ENCODE results near the gene SSRP1. TPM values are rescaled to one million over a fixed set of nuclear protein-coding genes. Genes with fewer than 3 reads are reported as not detected.
A peak's percentile ranks its signal among the peaks of the same experiment; 100 is the strongest.
"Not testable (repeated sequence)": the region's sequence is repeated elsewhere in the genome, so short reads cannot be mapped to it uniquely, and the experiment has no call there.

SSRP1 gene
- polyA plus RNA-seq, 3 donors = 9.8 to 34.7 (median 14.7) TPM

DNA sequence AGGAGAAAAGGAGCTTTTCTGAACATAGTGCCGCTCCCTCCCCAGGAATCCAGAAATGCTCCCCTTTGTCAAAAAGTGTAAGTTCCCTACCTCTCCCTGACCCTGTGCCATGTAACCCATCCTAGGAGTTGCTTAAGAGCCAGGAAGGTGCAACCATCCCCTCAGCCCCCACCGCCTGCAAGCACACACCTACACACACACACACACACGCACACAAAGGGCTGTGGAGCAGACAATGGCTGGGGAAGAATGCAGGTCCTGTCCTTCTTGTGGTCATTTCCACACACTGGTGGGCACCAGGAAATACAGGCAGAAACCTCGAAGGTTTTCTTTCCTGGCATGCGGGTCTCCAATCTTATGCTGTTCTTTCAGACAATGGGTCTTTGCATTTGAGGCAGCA is 3.6 kb upstream of the SSRP1 start:
- Mint-ChIP-seq H3K27ac (no peak overlapping the region), H3K4me3 (no peak overlapping the region), H3K36me3 (no peaks in the 10 kb centered on the region), H3K4me1 (peaks cover 18% of the 10 kb centered on the region), H3K27me3 (ENCODE audit: low read depth in 3 of 3) (peaks cover 7 to 11% (median 8%) of the 10 kb centered on the region in 3 donors), H3K9me3 (peaks cover 0 to 2% (median 0%) of the 10 kb centered on the region in 7 donors)
- peaks cover 17 to 19% of the 10 kb centered on the region in 2 donors for H3K4me1 ChIP-seq (ENCODE audit: control insufficient read depth in 1 of 2, insufficient read depth in 2 of 2, low read length in 2 of 2)
- H3K36me3 ChIP-seq (replicated peaks in 1 of 2; ENCODE audit: control insufficient read depth in 1 of 2, insufficient read depth in 2 of 2, low read length in 2 of 2) = no peaks in the 10 kb centered on the region
- H3K9me3 ChIP-seq (replicated peaks in 1 of 2; ENCODE audit: control insufficient read depth in 1 of 2, insufficient read depth in 1 of 2, low read length in 2 of 2) = no peaks in the 10 kb centered on the region
- no peak overlapping the region for H3K9ac ChIP-seq (ENCODE audit: insufficient read depth, low read length, poor library complexity, severe bottlenecking)
- no peak overlapping the region for H3K27ac ChIP-seq (ENCODE audit: low read depth in 1 of 2, low read length in 2 of 2)
- TF ChIP-seq, protein P1, sequence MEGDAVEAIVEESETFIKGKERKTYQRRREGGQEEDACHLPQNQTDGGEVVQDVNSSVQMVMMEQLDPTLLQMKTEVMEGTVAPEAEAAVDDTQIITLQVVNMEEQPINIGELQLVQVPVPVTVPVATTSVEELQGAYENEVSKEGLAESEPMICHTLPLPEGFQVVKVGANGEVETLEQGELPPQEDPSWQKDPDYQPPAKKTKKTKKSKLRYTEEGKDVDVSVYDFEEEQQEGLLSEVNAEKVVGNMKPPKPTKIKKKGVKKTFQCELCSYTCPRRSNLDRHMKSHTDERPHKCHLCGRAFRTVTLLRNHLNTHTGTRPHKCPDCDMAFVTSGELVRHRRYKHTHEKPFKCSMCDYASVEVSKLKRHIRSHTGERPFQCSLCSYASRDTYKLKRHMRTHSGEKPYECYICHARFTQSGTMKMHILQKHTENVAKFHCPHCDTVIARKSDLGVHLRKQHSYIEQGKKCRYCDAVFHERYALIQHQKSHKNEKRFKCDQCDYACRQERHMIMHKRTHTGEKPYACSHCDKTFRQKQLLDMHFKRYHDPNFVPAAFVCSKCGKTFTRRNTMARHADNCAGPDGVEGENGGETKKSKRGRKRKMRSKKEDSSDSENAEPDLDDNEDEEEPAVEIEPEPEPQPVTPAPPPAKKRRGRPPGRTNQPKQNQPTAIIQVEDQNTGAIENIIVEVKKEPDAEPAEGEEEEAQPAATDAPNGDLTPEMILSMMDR (IDR thresholded peaks at IDR 0.05) = no peak
- peaks cover 12% of the 10 kb centered on the region for H3K79me2 ChIP-seq (ENCODE audit: insufficient read depth, low read length)
- intact Hi-C loops (cut with micrococcal nuclease) = no loop called here
- H3K4me3 ChIP-seq (replicated peaks in 1 of 3; ENCODE audit: low read depth in 2 of 3, low read length in 3 of 3) = no peak overlapping the region
- WGBS (ENCODE audit: insufficient coverage) = 90% methylated on average over 5 of the region's 5 CpGs
- H4K20me1 ChIP-seq (ENCODE audit: insufficient read depth, low read length) = no peaks in the 10 kb centered on the region
- DNase-seq = no peak
- H3K27me3 ChIP-seq (ENCODE audit: control insufficient read depth in 2 of 2, insufficient read depth in 2 of 2, low read length in 2 of 2) = no peaks in the 10 kb centered on the region
- no peak overlapping the region for H3K4me2 ChIP-seq (replicated peaks; ENCODE audit: extremely low read depth, low read length, poor library complexity, severe bottlenecking)
- H2AFZ ChIP-seq (ENCODE audit: insufficient read depth, low read depth, low read length, poor library complexity, severe bottlenecking) = no peak overlapping the region

DNA sequence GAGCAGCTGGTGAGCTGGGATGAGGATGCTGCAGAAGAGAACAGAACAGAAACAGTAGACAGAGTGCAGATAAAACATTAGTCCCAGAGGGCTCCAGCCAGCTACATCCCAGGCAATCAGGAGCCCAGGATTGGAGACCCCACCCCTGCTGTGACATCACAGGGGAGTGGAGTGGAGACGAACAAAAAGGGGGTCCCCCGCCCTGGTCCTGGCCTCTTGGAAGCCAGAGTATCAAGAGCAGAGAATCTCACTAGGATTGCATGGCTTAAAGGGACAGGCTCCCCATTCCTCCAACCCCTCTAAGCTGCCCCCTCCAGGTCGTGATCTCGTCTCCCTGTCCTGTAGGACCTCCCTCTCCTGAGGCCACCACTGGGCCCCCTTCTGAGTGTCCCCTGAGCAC is 2.5 kb upstream of the SSRP1 start, which contains the start of gene P2RX3:
Gene P2RX3 (plus strand): TSS at position 211 of the 400 bp plus-strand sequence. CDS start 199 bp downstream, outside the sequence.
- peaks cover 18 to 23% of the 10 kb centered on the region in 2 donors for H3K4me1 ChIP-seq (ENCODE audit: control insufficient read depth in 1 of 2, insufficient read depth in 2 of 2, low read length in 2 of 2)
- no peak for DNase-seq

DNA sequence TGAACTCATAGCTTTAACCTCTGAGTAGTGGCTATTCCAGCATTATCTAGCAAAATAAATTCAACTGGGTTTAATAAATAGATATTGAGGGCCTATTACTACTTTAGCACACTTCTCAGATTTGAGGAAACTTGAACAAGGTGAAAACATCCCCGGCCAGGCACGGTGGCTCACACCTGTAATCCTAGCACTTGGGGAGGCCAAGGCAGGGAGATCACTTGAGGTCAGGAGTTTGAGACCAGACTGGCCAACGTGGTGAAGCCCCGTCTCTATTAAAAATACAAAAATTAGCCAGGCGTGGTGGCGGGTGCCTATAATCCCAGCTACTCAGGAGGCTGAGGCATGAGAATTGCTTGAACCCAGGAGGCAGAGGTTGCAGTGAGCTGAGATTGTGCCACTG is 1.2 kb upstream of the SSRP1 start:
- H3K9me3 Mint-ChIP-seq; H3K27ac ChIP-seq (ENCODE audit: low read depth in 1 of 2, low read length in 2 of 2); H4K20me1 ChIP-seq (ENCODE audit: insufficient read depth, low read length); DNase-seq; H3K4me3 Mint-ChIP-seq; H3K27ac Mint-ChIP-seq; H3K9ac ChIP-seq (ENCODE audit: insufficient read depth, low read length, poor library complexity, severe bottlenecking); H3K4me3 ChIP-seq (replicated peaks in 1 of 3; ENCODE audit: low read depth in 2 of 3, low read length in 3 of 3); H3K4me2 ChIP-seq (replicated peaks; ENCODE audit: extremely low read depth, low read length, poor library complexity, severe bottlenecking); H3K9me3 ChIP-seq (replicated peaks in 1 of 2; ENCODE audit: control insufficient read depth in 1 of 2, insufficient read depth in 1 of 2, low read length in 2 of 2); H3K27me3 ChIP-seq (ENCODE audit: control insufficient read depth in 2 of 2, insufficient read depth in 2 of 2, low read length in 2 of 2); intact Hi-C loops (cut with micrococcal nuclease): not testable (repeated sequence)
- H3K79me2 ChIP-seq (ENCODE audit: insufficient read depth, low read length) = peaks cover 28% of the 10 kb centered on the region
- no CpG with 5 or more reads among the region's 6 CpGs for WGBS (ENCODE audit: insufficient coverage)
- peaks cover 26% of the 10 kb centered on the region for H3K4me1 Mint-ChIP-seq
- H2AFZ ChIP-seq (ENCODE audit: insufficient read depth, low read depth, low read length, poor library complexity, severe bottlenecking) = peak overlapping the region; percentile 87
- peaks cover 15 to 21% of the 10 kb centered on the region in 2 donors for H3K36me3 ChIP-seq (replicated peaks in 1 of 2; ENCODE audit: control insufficient read depth in 1 of 2, insufficient read depth in 2 of 2, low read length in 2 of 2)
- H3K27me3 Mint-ChIP-seq (ENCODE audit: low read depth in 3 of 3) = peaks cover 7 to 11% (median 8%) of the 10 kb centered on the region in 3 donors
- H3K4me1 ChIP-seq (ENCODE audit: control insufficient read depth in 1 of 2, insufficient read depth in 2 of 2, low read length in 2 of 2) = peaks cover 18 to 23% of the 10 kb centered on the region in 2 donors
- peaks cover 20% of the 10 kb centered on the region in 2 donors for H3K36me3 Mint-ChIP-seq

More for the DNA sequence above, 2.5 kb upstream of the SSRP1 start, which contains the start of gene P2RX3:
- H3K27ac Mint-ChIP-seq = peak within 1 kb of the TSS in 2 of 7 donors; percentile 14 to 43
- Histone ChIP-seq H3K4me3 (replicated peaks in 1 of 3; ENCODE audit: low read depth in 2 of 3, low read length in 3 of 3) (no peak within 1 kb of the TSS), H3K4me2 (replicated peaks; ENCODE audit: extremely low read depth, low read length, poor library complexity, severe bottlenecking) (no peak within 1 kb of the TSS), H3K27me3 (ENCODE audit: control insufficient read depth in 2 of 2, insufficient read depth in 2 of 2, low read length in 2 of 2) (no peaks in the 10 kb centered on the region), H3K36me3 (replicated peaks in 1 of 2; ENCODE audit: control insufficient read depth in 1 of 2, insufficient read depth in 2 of 2, low read length in 2 of 2) (peaks cover 2 to 8% of the 10 kb centered on the region in 2 donors), H3K9ac (ENCODE audit: insufficient read depth, low read length, poor library complexity, severe bottlenecking) (no peak within 1 kb of the TSS), H3K79me2 (ENCODE audit: insufficient read depth, low read length) (peaks cover 23% of the 10 kb centered on the region), H4K20me1 (ENCODE audit: insufficient read depth, low read length) (no peaks in the 10 kb centered on the region), H2AFZ (ENCODE audit: insufficient read depth, low read depth, low read length, poor library complexity, severe bottlenecking) (no peak within 1 kb of the TSS), H3K9me3 (replicated peaks in 1 of 2; ENCODE audit: control insufficient read depth in 1 of 2, insufficient read depth in 1 of 2, low read length in 2 of 2) (no peaks in the 10 kb centered on the region), H3K27ac (ENCODE audit: low read depth in 1 of 2, low read length in 2 of 2) (no peak within 1 kb of the TSS)
- TF ChIP-seq, protein P1 (IDR thresholded peaks at IDR 0.05) = no peak
- H3K4me3 Mint-ChIP-seq = no peak within 1 kb of the TSS
- peaks cover 25% of the 10 kb centered on the region for H3K4me1 Mint-ChIP-seq
- WGBS (ENCODE audit: insufficient coverage) = 100% methylated on average over 2 of the region's 4 CpGs
- intact Hi-C loops (cut with micrococcal nuclease) = no loop called here
- peaks cover 7 to 11% (median 8%) of the 10 kb centered on the region in 3 donors for H3K27me3 Mint-ChIP-seq (ENCODE audit: low read depth in 3 of 3)
- peaks cover 7 to 8% of the 10 kb centered on the region in 2 donors for H3K36me3 Mint-ChIP-seq
- peaks cover 0 to 2% (median 0%) of the 10 kb centered on the region in 7 donors for H3K9me3 Mint-ChIP-seq

All from CD14-positive monocyte (primary cell).